ENCODE results near the gene ZNF346. TPM values are rescaled to one million over a fixed set of nuclear protein-coding genes. Genes with fewer than 3 reads are reported as not detected.

The ZNF346 gene
- total RNA-seq, 4 donors from 2014 or later = 5.2 to 8.0 (median 6.8) TPM

- no peak for ATAC-seq
- H3K27ac ChIP-seq = no peak overlapping the region
- H3K4me1 ChIP-seq = no peaks in the 10 kb centered on the region
- TF ChIP-seq, protein P1, sequence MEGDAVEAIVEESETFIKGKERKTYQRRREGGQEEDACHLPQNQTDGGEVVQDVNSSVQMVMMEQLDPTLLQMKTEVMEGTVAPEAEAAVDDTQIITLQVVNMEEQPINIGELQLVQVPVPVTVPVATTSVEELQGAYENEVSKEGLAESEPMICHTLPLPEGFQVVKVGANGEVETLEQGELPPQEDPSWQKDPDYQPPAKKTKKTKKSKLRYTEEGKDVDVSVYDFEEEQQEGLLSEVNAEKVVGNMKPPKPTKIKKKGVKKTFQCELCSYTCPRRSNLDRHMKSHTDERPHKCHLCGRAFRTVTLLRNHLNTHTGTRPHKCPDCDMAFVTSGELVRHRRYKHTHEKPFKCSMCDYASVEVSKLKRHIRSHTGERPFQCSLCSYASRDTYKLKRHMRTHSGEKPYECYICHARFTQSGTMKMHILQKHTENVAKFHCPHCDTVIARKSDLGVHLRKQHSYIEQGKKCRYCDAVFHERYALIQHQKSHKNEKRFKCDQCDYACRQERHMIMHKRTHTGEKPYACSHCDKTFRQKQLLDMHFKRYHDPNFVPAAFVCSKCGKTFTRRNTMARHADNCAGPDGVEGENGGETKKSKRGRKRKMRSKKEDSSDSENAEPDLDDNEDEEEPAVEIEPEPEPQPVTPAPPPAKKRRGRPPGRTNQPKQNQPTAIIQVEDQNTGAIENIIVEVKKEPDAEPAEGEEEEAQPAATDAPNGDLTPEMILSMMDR (IDR thresholded peaks at IDR 0.05 in 4 of 5, conservative IDR thresholded peaks at IDR 0.05 in 1 of 5) = no peak
- no peak for TF ChIP-seq POLR2A (IDR thresholded peaks at IDR 0.05)
- in situ Hi-C loops (cut with MboI; ENCODE audit: low sequenced_read_pairs in 4 of 4) = no loop called here
- no peak overlapping the region for H3K4me3 ChIP-seq
- H3K9me3 ChIP-seq = no peaks in the 10 kb centered on the region
- H3K36me3 ChIP-seq = no peaks in the 10 kb centered on the region
- intact Hi-C loops (cut with DNase I; ENCODE audit: low total_unique reads) = no loop called here
- peaks cover 5 to 12% (median 8%) of the 10 kb centered on the region in 3 donors for H3K27me3 ChIP-seq
- DNase-seq = no peak
Measured at GRCh38 chr5:177079606-177080005, 57.1 kb downstream of the ZNF346 start.

DNA sequence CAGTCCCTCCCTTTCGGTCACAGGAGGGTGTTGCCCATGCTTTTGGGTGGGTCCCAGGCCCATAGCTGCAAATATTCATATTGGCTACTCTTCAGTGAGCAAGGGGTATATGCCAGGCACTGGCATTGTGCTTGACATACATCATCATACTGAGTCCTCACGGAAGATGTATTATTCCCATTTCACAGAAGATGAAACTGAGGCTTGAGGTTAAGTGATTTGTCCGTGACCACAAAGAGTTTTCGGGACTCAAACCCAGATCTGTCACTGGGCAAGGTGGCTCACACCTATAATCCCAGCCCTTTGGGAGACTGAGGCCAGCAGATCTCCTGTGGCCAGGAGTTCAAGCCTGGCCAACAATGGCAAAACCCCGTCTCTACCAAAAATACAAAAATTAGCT, 57.8 kb downstream of the ZNF346 start:
- H3K4me3 ChIP-seq = no peak overlapping the region
- no peak overlapping the region for H3K27ac ChIP-seq
- H3K36me3 ChIP-seq = no peaks in the 10 kb centered on the region
- TF ChIP-seq, protein P1 (IDR thresholded peaks at IDR 0.05 in 4 of 5, conservative IDR thresholded peaks at IDR 0.05 in 1 of 5) = no peak
- no peak for TF ChIP-seq POLR2A (IDR thresholded peaks at IDR 0.05)
- in situ Hi-C loops (cut with MboI; ENCODE audit: low sequenced_read_pairs in 4 of 4) (no loop called here), intact Hi-C loops (cut with DNase I; ENCODE audit: low total_unique reads) (no loop called here)
- no peaks in the 10 kb centered on the region for H3K9me3 ChIP-seq
- no peaks in the 10 kb centered on the region for H3K4me1 ChIP-seq
- ATAC-seq (no peak), DNase-seq (no peak)
- peaks cover 5 to 13% (median 12%) of the 10 kb centered on the region in 3 donors for H3K27me3 ChIP-seq

- Histone ChIP-seq H3K4me1 (peaks cover 0 to 1% of the 10 kb centered on the region in 2 donors), H3K27ac (no peak overlapping the region), H3K27me3 (peaks cover 5 to 15% (median 13%) of the 10 kb centered on the region in 3 donors), H3K9me3 (no peaks in the 10 kb centered on the region), H3K4me3 (no peak overlapping the region), H3K36me3 (no peaks in the 10 kb centered on the region)
- DNase-seq (no peak), ATAC-seq (no peak)
- intact Hi-C loops (cut with DNase I; ENCODE audit: low total_unique reads) = no loop called here
- in situ Hi-C loops (cut with MboI; ENCODE audit: low sequenced_read_pairs in 4 of 4) = no loop called here
- no peak for TF ChIP-seq POLR2A (IDR thresholded peaks at IDR 0.05)
- TF ChIP-seq, protein P1 (IDR thresholded peaks at IDR 0.05 in 4 of 5, conservative IDR thresholded peaks at IDR 0.05 in 1 of 5) = no peak
Measured at GRCh38 chr5:177081859-177082258, 59.4 kb downstream of the ZNF346 start.

- H3K9me3 ChIP-seq = no peaks in the 10 kb centered on the region
- no peak for TF ChIP-seq POLR2A (IDR thresholded peaks at IDR 0.05)
- TF ChIP-seq, protein P1 (IDR thresholded peaks at IDR 0.05 in 4 of 5, conservative IDR thresholded peaks at IDR 0.05 in 1 of 5) = no peak
- ATAC-seq = no peak
Measured at GRCh38 chr5:177083357-177083756, 60.9 kb downstream of the ZNF346 start.

GRCh38 chr5:177084175-177084574, 61.7 kb downstream of the ZNF346 start:
- Histone ChIP-seq H3K36me3 (no peaks in the 10 kb centered on the region), H3K4me3 (no peak overlapping the region), H3K4me1 (peaks cover 0 to 10% of the 10 kb centered on the region in 2 donors), H3K9me3 (no peaks in the 10 kb centered on the region), H3K27ac (no peak overlapping the region), H3K27me3 (peaks cover 18 to 33% (median 29%) of the 10 kb centered on the region in 3 donors)
- TF ChIP-seq POLR2A (IDR thresholded peaks at IDR 0.05) = no peak
- TF ChIP-seq, protein P1 (IDR thresholded peaks at IDR 0.05 in 4 of 5, conservative IDR thresholded peaks at IDR 0.05 in 1 of 5) = no peak
- ATAC-seq (no peak), DNase-seq (no peak)
- intact Hi-C loops (cut with DNase I; ENCODE audit: low total_unique reads) = no loop called here
- in situ Hi-C loops (cut with MboI; ENCODE audit: low sequenced_read_pairs in 4 of 4) = no loop called here

More at GRCh38 chr5:177083357-177083756, 60.9 kb downstream of the ZNF346 start:
- Histone ChIP-seq H3K4me1 (peaks cover 0 to 8% of the 10 kb centered on the region in 2 donors), H3K4me3 (no peak overlapping the region), H3K36me3 (no peaks in the 10 kb centered on the region), H3K27me3 (peaks cover 18 to 27% (median 26%) of the 10 kb centered on the region in 3 donors), H3K27ac (no peak overlapping the region)
- DNase-seq = no peak
- in situ Hi-C loops (cut with MboI; ENCODE audit: low sequenced_read_pairs in 4 of 4) = no loop called here
- intact Hi-C loops (cut with DNase I; ENCODE audit: low total_unique reads) = no loop called here

Measured in gastrocnemius medialis (tissue), 4 donors.